ENCODE measurements around the gene AGAP1. TPM values are rescaled to one million over a fixed set of nuclear protein-coding genes. Genes with fewer than 3 reads are reported as not detected.

Gene AGAP1
- total RNA-seq, 2 donors from 2014 or later = 16.1 to 40.1 TPM

DNA sequence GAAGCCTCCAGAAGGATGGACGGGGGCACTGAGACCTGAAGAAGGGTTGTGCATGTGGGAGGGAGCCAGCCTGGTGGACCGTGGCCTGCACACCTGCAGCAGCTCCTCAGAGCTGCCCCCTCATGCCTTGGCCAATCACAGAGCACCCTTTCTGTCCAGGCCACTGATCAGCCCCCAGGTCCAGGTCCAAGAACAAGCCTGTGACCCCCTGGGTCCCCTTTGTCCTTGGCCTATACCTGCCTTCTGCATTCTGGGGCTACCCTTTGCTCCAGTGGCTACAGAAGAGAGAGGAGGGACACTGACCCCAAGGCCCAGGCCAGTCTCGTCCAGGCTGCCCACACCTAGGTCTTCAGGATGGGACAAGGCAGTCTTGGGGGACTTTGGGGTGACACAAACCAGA is 62.2 kb downstream of the AGAP1 start:
- Histone ChIP-seq H3K27me3 (replicated peaks; ENCODE audit: insufficient read depth) (no peaks in the 10 kb centered on the region), H3K36me3 (no peaks in the 10 kb centered on the region), H3K4me1 (replicated peaks) (peaks cover 11% of the 10 kb centered on the region), H3K9me3 (no peaks in the 10 kb centered on the region), H3K27ac (no peak overlapping the region), H3K4me3 (no peak overlapping the region)
- intact Hi-C loops (cut with DNase I) = no loop called here
- no peak for DNase-seq (ENCODE audit: low spot score)
- 92% methylated on average over 2 of the region's 3 CpGs for WGBS
- TF ChIP-seq, protein P1, sequence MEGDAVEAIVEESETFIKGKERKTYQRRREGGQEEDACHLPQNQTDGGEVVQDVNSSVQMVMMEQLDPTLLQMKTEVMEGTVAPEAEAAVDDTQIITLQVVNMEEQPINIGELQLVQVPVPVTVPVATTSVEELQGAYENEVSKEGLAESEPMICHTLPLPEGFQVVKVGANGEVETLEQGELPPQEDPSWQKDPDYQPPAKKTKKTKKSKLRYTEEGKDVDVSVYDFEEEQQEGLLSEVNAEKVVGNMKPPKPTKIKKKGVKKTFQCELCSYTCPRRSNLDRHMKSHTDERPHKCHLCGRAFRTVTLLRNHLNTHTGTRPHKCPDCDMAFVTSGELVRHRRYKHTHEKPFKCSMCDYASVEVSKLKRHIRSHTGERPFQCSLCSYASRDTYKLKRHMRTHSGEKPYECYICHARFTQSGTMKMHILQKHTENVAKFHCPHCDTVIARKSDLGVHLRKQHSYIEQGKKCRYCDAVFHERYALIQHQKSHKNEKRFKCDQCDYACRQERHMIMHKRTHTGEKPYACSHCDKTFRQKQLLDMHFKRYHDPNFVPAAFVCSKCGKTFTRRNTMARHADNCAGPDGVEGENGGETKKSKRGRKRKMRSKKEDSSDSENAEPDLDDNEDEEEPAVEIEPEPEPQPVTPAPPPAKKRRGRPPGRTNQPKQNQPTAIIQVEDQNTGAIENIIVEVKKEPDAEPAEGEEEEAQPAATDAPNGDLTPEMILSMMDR (IDR thresholded peaks at IDR 0.05) = no peak
- TF ChIP-seq POLR2AphosphoS5 (IDR thresholded peaks at IDR 0.05) = no peak
- no peak for TF ChIP-seq POLR2A (IDR thresholded peaks at IDR 0.05)

DNA sequence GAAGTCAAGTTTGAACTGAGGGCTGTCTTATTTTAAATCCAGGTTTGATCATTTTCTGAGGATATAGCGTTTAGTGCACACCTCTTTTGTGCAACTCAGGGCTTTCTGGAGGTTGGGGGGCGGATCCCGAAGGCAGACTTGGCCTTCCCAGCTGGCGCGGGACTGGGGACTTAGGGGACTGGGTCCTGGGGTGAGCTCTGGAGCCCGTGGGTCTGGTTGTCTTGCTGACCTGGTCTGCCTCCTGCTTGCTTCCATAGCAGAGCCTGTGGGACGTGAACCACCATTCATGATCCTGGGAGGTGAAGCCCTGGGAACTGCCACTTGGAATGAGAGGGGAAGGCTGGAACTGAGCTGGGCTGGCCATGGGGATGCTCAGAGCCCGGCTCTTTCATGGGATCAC is 63.1 kb downstream of the AGAP1 start:
- Histone ChIP-seq H3K27me3 (replicated peaks; ENCODE audit: insufficient read depth) (no peaks in the 10 kb centered on the region), H3K36me3 (no peaks in the 10 kb centered on the region), H3K4me3 (no peak overlapping the region), H3K4me1 (replicated peaks) (peaks cover 7% of the 10 kb centered on the region), H3K9me3 (no peaks in the 10 kb centered on the region), H3K27ac (no peak overlapping the region)
- TF ChIP-seq POLR2AphosphoS5 (IDR thresholded peaks at IDR 0.05) = no peak
- TF ChIP-seq, protein P1 (IDR thresholded peaks at IDR 0.05) = no peak
- TF ChIP-seq POLR2A (IDR thresholded peaks at IDR 0.05) = no peak
- DNase-seq (ENCODE audit: low spot score) = no peak
- intact Hi-C loops (cut with DNase I) = no loop called here
- WGBS = 95% methylated on average over 8 of the region's 8 CpGs

DNA sequence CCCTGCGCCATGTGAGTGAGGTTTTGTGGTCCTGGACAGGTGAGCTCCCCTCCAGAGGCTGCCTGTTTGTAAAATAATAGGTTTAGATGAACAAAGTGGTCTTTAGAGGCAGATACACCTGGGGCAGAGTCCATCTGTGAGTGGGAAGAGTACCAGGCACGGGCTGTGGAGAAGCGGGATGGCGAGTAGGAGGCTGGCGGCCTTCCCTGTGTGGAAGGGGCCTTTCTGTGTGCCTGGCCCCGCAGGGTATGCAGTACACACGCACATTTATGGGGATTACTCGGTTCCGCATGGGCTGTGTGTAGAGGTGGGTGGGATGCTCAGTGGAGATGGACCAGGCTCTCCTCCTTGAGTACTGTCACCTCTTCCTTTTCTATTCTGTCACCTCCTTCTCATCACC is 64.1 kb downstream of the AGAP1 start:
- DNase-seq (ENCODE audit: low spot score) = no peak
- Histone ChIP-seq H3K4me1 (replicated peaks) (peaks cover 1% of the 10 kb centered on the region), H3K9me3 (no peaks in the 10 kb centered on the region), H3K27ac (no peak overlapping the region), H3K36me3 (no peaks in the 10 kb centered on the region), H3K4me3 (no peak overlapping the region), H3K27me3 (replicated peaks; ENCODE audit: insufficient read depth) (no peaks in the 10 kb centered on the region)
- TF ChIP-seq POLR2A (IDR thresholded peaks at IDR 0.05) (no peak), POLR2AphosphoS5 (IDR thresholded peaks at IDR 0.05) (no peak)
- TF ChIP-seq, protein P1 (IDR thresholded peaks at IDR 0.05) = no peak
- intact Hi-C loops (cut with DNase I) = no loop called here
- WGBS = 96% methylated on average over 9 of the region's 9 CpGs

DNA sequence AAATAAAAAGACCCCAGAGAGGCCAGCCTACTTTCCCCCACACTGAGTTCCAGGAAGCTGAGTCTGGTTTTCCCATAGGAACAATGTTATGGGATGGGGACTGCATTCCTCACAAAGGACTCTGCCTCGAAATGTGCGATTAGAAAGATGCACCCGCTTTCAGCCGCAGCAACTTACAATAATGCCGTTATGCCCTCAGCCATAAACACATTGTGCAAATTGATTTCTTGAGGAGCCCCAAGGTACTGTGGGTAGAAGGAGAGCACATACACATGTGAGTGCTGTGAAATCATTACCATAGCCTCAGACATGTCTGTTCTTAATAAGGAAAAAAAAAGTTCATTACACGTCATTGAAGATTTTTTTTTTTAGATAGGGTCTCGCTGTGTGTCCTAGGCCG is 64.7 kb downstream of the AGAP1 start:
- no peak overlapping the region for H3K4me3 ChIP-seq
- TF ChIP-seq POLR2AphosphoS5 (IDR thresholded peaks at IDR 0.05) = no peak
- TF ChIP-seq, protein P1 (IDR thresholded peaks at IDR 0.05) = no peak
- no peaks in the 10 kb centered on the region for H3K4me1 ChIP-seq (replicated peaks)
- H3K27me3 ChIP-seq (replicated peaks; ENCODE audit: insufficient read depth) = no peaks in the 10 kb centered on the region
- intact Hi-C loops (cut with DNase I) = no loop called here
- H3K9me3 ChIP-seq = no peaks in the 10 kb centered on the region
- DNase-seq (ENCODE audit: low spot score) = no peak
- 90% methylated on average over 8 of the region's 8 CpGs for WGBS
- H3K27ac ChIP-seq = no peak overlapping the region
- no peaks in the 10 kb centered on the region for H3K36me3 ChIP-seq

DNA sequence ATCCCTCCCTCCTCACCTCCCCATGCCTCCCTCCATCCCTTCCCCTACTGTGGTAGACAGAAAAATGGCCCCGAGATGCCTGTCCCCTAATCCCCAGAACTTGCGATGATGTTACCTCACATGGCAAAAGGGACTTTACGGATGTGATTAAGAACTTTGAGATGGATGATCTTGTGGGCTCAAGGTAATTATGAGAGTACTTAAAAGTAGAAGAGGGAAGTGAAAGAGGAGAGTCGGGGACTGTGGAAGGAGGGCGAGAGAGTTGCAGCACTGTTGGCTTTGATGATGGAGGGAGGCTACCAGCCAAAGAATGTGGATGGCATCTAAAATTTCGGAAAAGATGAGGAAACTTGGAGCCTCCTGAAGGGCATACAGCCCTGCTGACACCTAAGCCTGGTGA is 66.5 kb downstream of the AGAP1 start:
- no peak for DNase-seq (ENCODE audit: low spot score)
- intact Hi-C loops (cut with DNase I) = no loop called here
- Histone ChIP-seq H3K27me3 (replicated peaks; ENCODE audit: insufficient read depth) (no peaks in the 10 kb centered on the region), H3K27ac (no peak overlapping the region), H3K4me3 (no peak overlapping the region), H3K4me1 (replicated peaks) (no peaks in the 10 kb centered on the region), H3K36me3 (no peaks in the 10 kb centered on the region), H3K9me3 (no peaks in the 10 kb centered on the region)
- TF ChIP-seq, protein P1 (IDR thresholded peaks at IDR 0.05) = no peak
- TF ChIP-seq POLR2AphosphoS5 (IDR thresholded peaks at IDR 0.05) = no peak
- TF ChIP-seq POLR2A (IDR thresholded peaks at IDR 0.05) = no peak
- WGBS = 96% methylated on average over 6 of the region's 6 CpGs
